GM21447 (cell line): Measurements from ENCODE around the gene EPHA3.

Experiments
- ATAC-seq: cut with Tn5 transposase; IDR thresholded peaks from one replicate; pipeline ENCODE4 v1.9.1; 2021; ENCODE audit not compliant: unreplicated experiment

EPHA3 gene

GRCh38 chr3:89144080-89144479 is 36.7 kb downstream of the EPHA3 start:
- no peak for ATAC-seq

GRCh38 chr3:89145995-89146394 is 38.6 kb downstream of the EPHA3 start:
- no peak for ATAC-seq

GRCh38 chr3:89154416-89154815 is 47.0 kb downstream of the EPHA3 start:
- ATAC-seq: no peak

- no peak for ATAC-seq
Observed at GRCh38 chr3:89155811-89156210, 48.4 kb downstream of the EPHA3 start.

GRCh38 chr3:89157575-89157974 is 50.2 kb downstream of the EPHA3 start:
- ATAC-seq: no peak

- no peak for ATAC-seq
Observed at GRCh38 chr3:89159605-89160004, 52.2 kb downstream of the EPHA3 start.

- no peak for ATAC-seq
Observed at GRCh38 chr3:89164774-89165173, 57.4 kb downstream of the EPHA3 start.

GRCh38 chr3:89165636-89166263 is 58.3 kb downstream of the EPHA3 start:
- ATAC-seq: no peak

- no peak for ATAC-seq
Observed at GRCh38 chr3:89171687-89172545, 64.5 kb downstream of the EPHA3 start.

- no peak for ATAC-seq
Observed at GRCh38 chr3:89173546-89173945, 66.1 kb downstream of the EPHA3 start.

GRCh38 chr3:89179355-89180001 is 72.1 kb downstream of the EPHA3 start:
- ATAC-seq: no peak

- no peak for ATAC-seq
Observed at GRCh38 chr3:89180334-89180733, 72.9 kb downstream of the EPHA3 start.

- no peak for ATAC-seq
Observed at GRCh38 chr3:89182056-89182455, 74.6 kb downstream of the EPHA3 start.

- no peak for ATAC-seq
Observed at GRCh38 chr3:89184151-89184995, 77.0 kb downstream of the EPHA3 start.

- no peak for ATAC-seq
Observed at GRCh38 chr3:89186456-89186855, 79.0 kb downstream of the EPHA3 start.

GRCh38 chr3:89198591-89198990 is 91.2 kb downstream of the EPHA3 start:
- no peak for ATAC-seq

- ATAC-seq: no peak
Observed at GRCh38 chr3:89212619-89213018, 105.2 kb downstream of the EPHA3 start.

GRCh38 chr3:89216016-89216739 is 108.8 kb downstream of the EPHA3 start:
- no peak for ATAC-seq

GRCh38 chr3:89217148-89217685 is 109.8 kb downstream of the EPHA3 start:
- no peak for ATAC-seq

- ATAC-seq: no peak
Observed at GRCh38 chr3:89221924-89222323, 114.5 kb downstream of the EPHA3 start.
